ENCODE data around the gene ARPC1A.

DNA sequence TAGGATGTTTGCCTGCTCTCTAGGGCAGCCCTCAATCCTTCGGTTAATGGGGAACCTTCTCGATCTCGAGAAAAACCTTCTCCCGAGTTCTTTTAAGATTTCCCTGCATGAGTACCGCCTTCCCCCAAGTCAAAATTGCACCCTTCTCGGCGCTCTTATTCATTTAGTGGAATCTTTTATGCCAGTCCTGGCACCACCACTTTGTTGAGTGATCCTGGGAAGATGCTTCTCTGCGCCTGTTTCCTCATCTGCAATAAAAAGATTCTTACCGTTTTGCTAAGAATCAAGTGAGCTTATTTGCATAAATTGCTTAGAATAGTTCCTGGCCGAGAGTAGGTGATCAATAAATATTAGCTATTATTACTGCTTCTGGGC, 697 bp downstream of the ARPC1A start:
- TF ChIP-seq NRF1 (IDR thresholded peaks at IDR 0.05; ENCODE audit: low read depth, low read length) (no peak), SIN3A (conservative IDR thresholded peaks at IDR 0.05 in 1 of 2, IDR thresholded peaks at IDR 0.05 in 1 of 2; ENCODE audit: low read depth in 1 of 2, low read length in 2 of 2) (no peak), POLR2A (IDR thresholded peaks at IDR 0.05; ENCODE audit: control extremely low read depth in 1 of 2, low read depth in 2 of 2, low read length in 2 of 2) (no peak), POLR2AphosphoS5 (IDR thresholded peaks at IDR 0.05; ENCODE audit: low read depth, low read length) (no peak)
- TF ChIP-seq, protein P1, sequence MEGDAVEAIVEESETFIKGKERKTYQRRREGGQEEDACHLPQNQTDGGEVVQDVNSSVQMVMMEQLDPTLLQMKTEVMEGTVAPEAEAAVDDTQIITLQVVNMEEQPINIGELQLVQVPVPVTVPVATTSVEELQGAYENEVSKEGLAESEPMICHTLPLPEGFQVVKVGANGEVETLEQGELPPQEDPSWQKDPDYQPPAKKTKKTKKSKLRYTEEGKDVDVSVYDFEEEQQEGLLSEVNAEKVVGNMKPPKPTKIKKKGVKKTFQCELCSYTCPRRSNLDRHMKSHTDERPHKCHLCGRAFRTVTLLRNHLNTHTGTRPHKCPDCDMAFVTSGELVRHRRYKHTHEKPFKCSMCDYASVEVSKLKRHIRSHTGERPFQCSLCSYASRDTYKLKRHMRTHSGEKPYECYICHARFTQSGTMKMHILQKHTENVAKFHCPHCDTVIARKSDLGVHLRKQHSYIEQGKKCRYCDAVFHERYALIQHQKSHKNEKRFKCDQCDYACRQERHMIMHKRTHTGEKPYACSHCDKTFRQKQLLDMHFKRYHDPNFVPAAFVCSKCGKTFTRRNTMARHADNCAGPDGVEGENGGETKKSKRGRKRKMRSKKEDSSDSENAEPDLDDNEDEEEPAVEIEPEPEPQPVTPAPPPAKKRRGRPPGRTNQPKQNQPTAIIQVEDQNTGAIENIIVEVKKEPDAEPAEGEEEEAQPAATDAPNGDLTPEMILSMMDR (IDR thresholded peaks at IDR 0.05; ENCODE audit: control extremely low read depth in 1 of 3, insufficient read depth in 1 of 3, low read depth in 1 of 3, low read length in 3 of 3): no peak
